CD4-positive, alpha-beta T cell treated with Interleukin-15 for 4 hours (primary cell): ENCODE measurements around the gene KRTAP19-5.

Experiments used
- DNase-seq: peaks from one replicate; pipeline ENCODE4 v3.0.0-alpha.2; 2020; ENCODE audit warnings: low spot score

KRTAP19-5 gene

GRCh38 chr21:30502041-30502440, at the start of gene KRTAP19-5:
Gene KRTAP19-5 (minus strand): TSS chr21:30502141. CDS start chr21:30502090, 51 bp downstream.
- no peak for DNase-seq

- DNase-seq = no peak
These were observed 39.8 kb upstream of the KRTAP19-5 start, which contains the start of gene KRTAP19-6 for GRCh38 chr21:30541764-30542163. Gene KRTAP19-6 (minus strand): TSS chr21:30541864. CDS start chr21:30541833, 31 bp downstream.

- no peak for DNase-seq
These were observed 16.9 kb upstream of the KRTAP19-5 start for GRCh38 chr21:30518876-30519275.

- DNase-seq = no peak
These were observed 13.7 kb upstream of the KRTAP19-5 start for GRCh38 chr21:30515681-30516080.

- DNase-seq = peak; percentile 1
These were observed 3.8 kb upstream of the KRTAP19-5 start for GRCh38 chr21:30505621-30506205.

- DNase-seq = no peak
These were observed 4.9 kb downstream of the KRTAP19-5 start, which contains the start of gene KRTAP19-4 for GRCh38 chr21:30497065-30497464. Gene KRTAP19-4 (minus strand): TSS chr21:30497165. CDS start chr21:30497110, 55 bp downstream.

GRCh38 chr21:30491963-30492428, 9.9 kb downstream of the KRTAP19-5 start, which contains the start of gene KRTAP19-3:
Gene KRTAP19-3 (minus strand): TSS chr21:30492013. CDS start chr21:30491957, 56 bp downstream.
- no peak for DNase-seq

GRCh38 chr21:30487336-30487735, 14.6 kb downstream of the KRTAP19-5 start, which contains the start of gene KRTAP19-2:
Gene KRTAP19-2 (minus strand): TSS chr21:30487436. CDS start chr21:30487348, 88 bp downstream.
- DNase-seq = no peak

- no peak for DNase-seq
These were observed 15.8 kb downstream of the KRTAP19-5 start for GRCh38 chr21:30486180-30486579.

- no peak for DNase-seq
These were observed 19.8 kb downstream of the KRTAP19-5 start for GRCh38 chr21:30482130-30482529.

- DNase-seq = no peak
These were observed 21.8 kb downstream of the KRTAP19-5 start, which contains the start of gene KRTAP19-1 for GRCh38 chr21:30480145-30480544. Gene KRTAP19-1 (minus strand): TSS chr21:30480367. CDS start chr21:30480317, 50 bp downstream.

- no peak for DNase-seq
These were observed 22.7 kb downstream of the KRTAP19-5 start for GRCh38 chr21:30479259-30479658.

GRCh38 chr21:30478004-30478403, 23.9 kb downstream of the KRTAP19-5 start:
- no peak for DNase-seq

GRCh38 chr21:30468900-30469714, 32.8 kb downstream of the KRTAP19-5 start:
- DNase-seq = no peak

GRCh38 chr21:30463713-30464112, 38.2 kb downstream of the KRTAP19-5 start:
- no peak for DNase-seq
